Thoracic aorta (tissue), 2 donors: ENCODE measurements around the gene SMTN. TPM values are rescaled to one million over a fixed set of nuclear protein-coding genes. Genes with fewer than 3 reads are reported as not detected.

Experiments
- ATAC-seq: fragments of 150-250 bp; one replicate; pipeline ENCODE4 v1.8.0; 2017; ENCODE audit warnings: low read depth; ENCODE audit not compliant: insufficient number of reproducible peaks, low FRiP score
- DNase-seq: peaks from one replicate; pipeline ENCODE4 v3.0.0-alpha.2; 2020; ENCODE audit warnings: low spot score
- H3K27ac ChIP-seq, 2 donors: fragments of 200-600 bp; sonication (generic); 1 replicate in 1 of 2; 2 replicates in 1 of 2; pipeline ENCODE4 v1.5.1; 2016; ENCODE audit warnings: mild to moderate bottlenecking in 2 of 2, moderate library complexity in 2 of 2
- H3K27me3 ChIP-seq: fragments of 200-600 bp; sonication (generic); replicated peaks from 2 replicates; pipeline ENCODE4 v1.6.0; 2016; ENCODE audit warnings: mild to moderate bottlenecking; ENCODE audit not compliant: insufficient read depth
- H3K36me3 ChIP-seq: fragments of 200-600 bp; sonication (generic); one replicate; pipeline ENCODE4 v1.5.1; 2016
- H3K4me1 ChIP-seq, 2 donors: fragments of 200-600 bp; sonication (generic); 1 replicate in 1 of 2; 2 replicates in 1 of 2; pipeline versions ENCODE4 v1.5.1 to v1.6.0; 2016; ENCODE audit warnings: low read depth in 2 of 2, mild to moderate bottlenecking in 1 of 2; ENCODE audit not compliant: control insufficient read depth in 1 of 2
- H3K4me3 ChIP-seq: fragments of 200-600 bp; sonication (generic); 2 replicates; pipeline ENCODE4 v1.5.1; 2016; ENCODE audit warnings: mild to moderate bottlenecking
- H3K9me3 ChIP-seq: fragments of 200-600 bp; sonication (generic); 2 replicates; pipeline ENCODE4 v1.5.1; 2016
- CTCF ChIP-seq: fragments of 200-600 bp; sonication (generic); IDR thresholded peaks from one replicate; pipeline ENCODE4 v1.5.1; 2019; ENCODE audit warnings: antibody characterized with exemption
- total RNA-seq, 2 donors: library from RNA; depleted of rRNA; stranded (reverse); fragments of >200 nt; gene quantifications; one replicate each; pipeline versions ENCODE4 v1.1.0 to v1.2.3, GENCODE V29; 2016

Gene SMTN
- total RNA-seq, 2 donors from 2014 or later, result 632 to 946 TPM

GRCh38 chr22:31134688-31135087, 53.6 kb downstream of the SMTN start:
- H3K27me3 ChIP-seq, result peaks cover 3% of the 10 kb centered on the region
- H3K36me3 ChIP-seq, result no peaks in the 10 kb centered on the region
- no peak overlapping the region for H3K4me3 ChIP-seq
- H3K9me3 ChIP-seq, result no peaks in the 10 kb centered on the region
- H3K4me1 ChIP-seq, result no peaks in the 10 kb centered on the region
- no peak for TF ChIP-seq CTCF
- DNase-seq, result no peak
- no peak for ATAC-seq
- no peak overlapping the region for H3K27ac ChIP-seq

- Histone ChIP-seq H3K27ac (no peak overlapping the region), H3K9me3 (no peaks in the 10 kb centered on the region), H3K36me3 (no peaks in the 10 kb centered on the region), H3K4me1 (peaks cover 0 to 8% of the 10 kb centered on the region in 2 donors), H3K27me3 (peaks cover 3% of the 10 kb centered on the region), H3K4me3 (no peak overlapping the region)
- TF ChIP-seq CTCF, result no peak
- DNase-seq, result no peak
- ATAC-seq, result no peak
Measured at GRCh38 chr22:31135706-31136105, 54.6 kb downstream of the SMTN start.

GRCh38 chr22:31136155-31136554, 55.0 kb downstream of the SMTN start:
- Histone ChIP-seq H3K4me1 (peaks cover 0 to 11% of the 10 kb centered on the region in 2 donors), H3K27me3 (peaks cover 3% of the 10 kb centered on the region), H3K9me3 (no peaks in the 10 kb centered on the region), H3K36me3 (no peaks in the 10 kb centered on the region), H3K27ac (no peak overlapping the region), H3K4me3 (no peak overlapping the region)
- no peak for TF ChIP-seq CTCF
- DNase-seq, result no peak
- ATAC-seq, result no peak

- H3K9me3 ChIP-seq, result no peaks in the 10 kb centered on the region
- H3K4me3 ChIP-seq, result no peak overlapping the region
- H3K27ac ChIP-seq, result no peak overlapping the region
- no peak for DNase-seq
- no peaks in the 10 kb centered on the region for H3K36me3 ChIP-seq
- ATAC-seq, result no peak
- peaks cover 0 to 11% of the 10 kb centered on the region in 2 donors for H3K4me1 ChIP-seq
- TF ChIP-seq CTCF, result no peak
- H3K27me3 ChIP-seq, result peaks cover 3% of the 10 kb centered on the region
Measured at GRCh38 chr22:31136711-31137110, 55.6 kb downstream of the SMTN start.

- Histone ChIP-seq H3K4me3 (no peak overlapping the region), H3K36me3 (no peaks in the 10 kb centered on the region), H3K9me3 (no peaks in the 10 kb centered on the region), H3K4me1 (peaks cover 0 to 15% of the 10 kb centered on the region in 2 donors), H3K27me3 (peaks cover 3% of the 10 kb centered on the region), H3K27ac (no peak overlapping the region)
- TF ChIP-seq CTCF, result no peak
- no peak for ATAC-seq
- no peak for DNase-seq
Measured at GRCh38 chr22:31137721-31138120, 56.6 kb downstream of the SMTN start.
